Raji (cell line): ENCODE data around the gene RAC3.

Experiments
- POLR2A ChIP-seq: IDR thresholded peaks from 2 replicates; pipeline ENCODE4 v1.6.1; 2011; ENCODE audit warnings: low read depth, low read length, control low read depth; ENCODE audit not compliant: insufficient read depth

RAC3 gene

GRCh38 chr17:82023447-82024241 lies 7.8 kb upstream of the RAC3 start:
- TF ChIP-seq POLR2A, result peak; percentile 43

GRCh38 chr17:82024859-82025258 lies 6.6 kb upstream of the RAC3 start:
- TF ChIP-seq POLR2A, result no peak

GRCh38 chr17:82025401-82026107 lies 5.9 kb upstream of the RAC3 start:
- TF ChIP-seq POLR2A, result no peak

GRCh38 chr17:82028246-82028645 lies 3.2 kb upstream of the RAC3 start:
- no peak for TF ChIP-seq POLR2A

DNA sequence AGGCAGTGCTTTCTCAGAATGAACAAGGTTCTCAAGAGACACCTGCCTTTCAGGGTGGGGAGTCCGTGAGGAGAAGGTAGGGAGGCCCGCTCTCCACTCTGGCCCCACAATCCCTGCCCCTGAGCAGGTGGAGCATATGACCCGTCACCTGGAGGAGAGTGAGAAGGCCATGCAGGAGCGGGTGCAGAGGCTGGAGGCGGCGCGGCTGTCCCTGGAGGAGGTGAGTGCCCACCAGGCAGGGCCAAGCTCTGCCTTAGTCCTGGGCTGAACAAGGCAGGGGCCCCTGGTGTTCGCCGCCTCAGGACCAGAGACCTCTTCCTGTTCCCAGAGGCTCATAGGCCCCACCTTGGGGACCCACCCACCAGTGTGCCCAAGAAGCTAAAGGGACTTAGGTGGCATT lies 2.5 kb upstream of the RAC3 start:
- TF ChIP-seq POLR2A, result no peak

DNA sequence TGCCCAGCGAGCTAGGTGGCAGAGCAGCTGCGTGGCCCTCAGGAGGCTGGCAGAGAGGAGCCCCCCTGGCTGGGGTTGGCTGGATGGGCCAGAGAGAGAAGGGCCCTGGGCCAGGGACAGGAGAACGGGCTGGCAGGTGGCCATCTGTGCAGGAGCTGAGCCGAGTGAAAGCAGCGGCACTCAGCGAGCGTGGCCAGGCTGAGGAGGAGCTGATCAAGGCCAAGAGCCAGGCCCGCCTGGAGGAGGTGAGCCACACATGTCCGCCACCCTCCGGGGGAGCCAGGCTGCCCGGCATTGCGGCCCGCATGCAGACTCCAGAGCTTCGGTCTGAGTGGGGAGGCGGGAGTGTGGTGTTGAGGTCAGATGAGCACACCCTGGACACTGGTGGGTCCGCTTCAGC lies 2.1 kb upstream of the RAC3 start:
- TF ChIP-seq POLR2A, result no peak

DNA sequence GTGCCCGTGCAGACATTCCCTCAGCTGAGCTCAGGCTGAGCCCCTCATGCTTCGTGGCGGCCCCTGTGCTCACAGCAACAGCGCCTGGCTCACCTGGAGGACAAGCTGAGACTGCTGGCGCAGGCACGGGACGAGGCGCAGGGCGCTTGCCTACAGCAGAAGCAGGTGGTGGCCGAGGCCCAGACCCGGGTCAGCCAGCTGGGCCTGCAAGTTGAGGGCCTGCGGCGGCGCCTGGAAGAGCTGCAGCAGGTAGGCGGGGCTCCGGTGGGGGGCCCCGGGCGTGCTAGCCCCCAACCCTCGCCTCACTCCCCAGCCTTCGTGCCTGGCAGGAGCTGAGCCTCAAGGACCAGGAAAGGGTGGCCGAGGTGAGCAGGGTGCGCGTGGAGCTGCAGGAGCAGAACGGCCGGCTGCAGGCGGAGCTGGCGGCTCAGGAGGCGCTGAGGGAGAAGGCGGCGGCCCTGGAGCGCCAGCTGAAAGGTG lies 1.4 kb upstream of the RAC3 start:
- no peak for TF ChIP-seq POLR2A

DNA sequence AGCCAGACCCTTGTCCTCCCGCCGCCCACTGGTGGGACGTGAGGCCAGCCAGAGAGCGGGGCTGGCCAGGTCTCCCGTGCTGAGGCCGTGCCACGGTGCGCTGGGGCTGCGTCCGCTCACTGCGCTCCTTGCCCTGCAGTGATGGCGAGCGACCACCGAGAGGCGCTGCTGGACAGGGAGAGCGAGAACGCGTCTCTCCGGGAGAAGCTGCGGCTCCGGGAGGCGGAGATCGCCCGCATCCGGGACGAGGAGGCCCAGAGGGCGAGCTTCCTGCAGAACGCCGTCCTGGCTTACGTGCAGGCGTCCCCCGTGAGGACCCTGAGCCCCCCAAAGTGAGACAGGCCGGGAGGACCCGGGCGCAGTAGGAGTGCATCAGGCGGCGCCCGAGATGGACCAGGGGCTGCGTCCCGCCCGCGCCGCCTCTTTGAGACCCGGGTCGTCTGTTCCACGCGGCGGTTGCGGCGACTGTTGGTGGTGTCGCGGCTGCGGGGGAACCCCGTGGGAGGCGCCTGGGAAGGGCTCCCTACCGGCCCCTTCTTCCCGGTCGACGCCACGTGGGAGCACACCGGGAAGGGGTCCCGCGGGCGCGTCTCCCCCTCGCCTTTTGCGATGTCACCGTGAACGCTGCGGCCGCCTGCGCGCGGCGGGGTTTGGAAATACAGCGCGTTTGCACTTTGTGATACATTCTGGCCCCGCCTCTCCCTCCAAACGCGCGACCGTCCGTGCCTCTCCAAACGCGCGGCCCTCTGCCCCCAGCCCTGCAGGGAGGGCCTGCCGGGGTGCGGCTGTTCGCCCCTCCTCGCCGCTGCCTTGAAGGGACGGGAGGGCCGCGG lies 792 bp upstream of the RAC3 start:
- no peak for TF ChIP-seq POLR2A

- no peak for TF ChIP-seq POLR2A
These were observed 578 bp downstream of the RAC3 start for GRCh38 chr17:82031885-82032627.

DNA sequence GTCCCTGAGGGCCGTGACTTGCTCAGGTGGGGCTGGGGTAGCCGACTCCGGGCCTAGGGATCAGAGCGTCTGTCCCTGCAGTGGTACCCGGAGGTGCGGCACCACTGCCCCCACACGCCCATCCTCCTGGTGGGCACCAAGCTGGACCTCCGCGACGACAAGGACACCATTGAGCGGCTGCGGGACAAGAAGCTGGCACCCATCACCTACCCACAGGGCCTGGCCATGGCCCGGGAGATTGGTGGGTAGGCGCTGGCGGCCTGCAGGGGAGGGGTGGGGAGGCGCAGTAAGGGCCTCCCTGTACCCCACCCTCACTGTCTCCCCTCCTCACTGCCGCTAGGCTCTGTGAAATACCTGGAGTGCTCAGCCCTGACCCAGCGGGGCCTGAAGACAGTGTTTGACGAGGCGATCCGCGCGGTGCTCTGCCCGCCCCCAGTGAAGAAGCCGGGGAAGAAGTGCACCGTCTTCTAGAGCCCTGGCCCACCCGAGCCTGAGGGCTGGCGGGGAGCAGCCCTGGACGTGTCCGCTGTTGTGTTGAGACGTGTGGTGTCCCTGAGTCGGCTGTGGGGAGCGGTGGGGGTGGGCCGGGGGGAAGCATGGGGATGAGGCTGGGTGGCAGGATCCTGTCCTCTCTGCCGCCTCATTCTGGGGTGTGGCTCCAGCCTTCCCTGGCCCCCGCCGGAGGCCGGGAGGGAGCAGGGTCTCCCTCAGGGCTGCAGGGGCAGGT lies 2.0 kb downstream of the RAC3 start:
- TF ChIP-seq POLR2A, result no peak

DNA sequence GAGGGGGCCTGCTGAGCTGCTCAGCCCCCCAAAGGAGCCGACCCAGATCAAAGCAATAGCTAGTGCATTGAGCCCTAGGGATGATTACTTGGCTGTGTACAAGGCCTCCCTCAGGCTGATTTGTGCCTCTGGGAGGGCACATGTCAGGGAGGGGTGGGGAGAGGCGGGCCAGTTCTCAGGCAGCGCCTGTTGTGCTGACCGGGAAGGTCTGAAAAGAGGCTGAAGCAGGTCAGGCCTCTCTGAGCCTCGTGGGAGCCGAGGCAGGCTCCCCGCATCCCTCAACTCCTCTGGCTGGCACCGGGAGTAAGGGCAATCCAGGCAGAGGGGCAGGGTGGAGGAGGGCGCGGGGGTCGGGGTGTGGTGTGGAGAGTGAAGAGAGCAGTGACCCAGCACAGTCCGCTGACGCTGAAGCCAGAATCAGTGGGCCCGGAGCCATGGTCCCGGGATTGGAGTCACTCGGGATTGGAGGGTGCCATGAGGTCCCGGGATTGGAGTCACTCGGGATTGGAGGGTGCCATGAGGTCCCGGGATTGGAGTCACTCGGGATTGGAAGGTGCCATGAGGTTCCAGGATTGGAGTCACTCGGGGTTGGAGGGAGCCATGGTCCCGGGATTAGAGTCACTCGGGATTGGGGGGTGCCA lies 3.0 kb downstream of the RAC3 start:
- TF ChIP-seq POLR2A, result no peak

GRCh38 chr17:82035488-82035887 lies 4.0 kb downstream of the RAC3 start:
- TF ChIP-seq POLR2A, result no peak

DNA sequence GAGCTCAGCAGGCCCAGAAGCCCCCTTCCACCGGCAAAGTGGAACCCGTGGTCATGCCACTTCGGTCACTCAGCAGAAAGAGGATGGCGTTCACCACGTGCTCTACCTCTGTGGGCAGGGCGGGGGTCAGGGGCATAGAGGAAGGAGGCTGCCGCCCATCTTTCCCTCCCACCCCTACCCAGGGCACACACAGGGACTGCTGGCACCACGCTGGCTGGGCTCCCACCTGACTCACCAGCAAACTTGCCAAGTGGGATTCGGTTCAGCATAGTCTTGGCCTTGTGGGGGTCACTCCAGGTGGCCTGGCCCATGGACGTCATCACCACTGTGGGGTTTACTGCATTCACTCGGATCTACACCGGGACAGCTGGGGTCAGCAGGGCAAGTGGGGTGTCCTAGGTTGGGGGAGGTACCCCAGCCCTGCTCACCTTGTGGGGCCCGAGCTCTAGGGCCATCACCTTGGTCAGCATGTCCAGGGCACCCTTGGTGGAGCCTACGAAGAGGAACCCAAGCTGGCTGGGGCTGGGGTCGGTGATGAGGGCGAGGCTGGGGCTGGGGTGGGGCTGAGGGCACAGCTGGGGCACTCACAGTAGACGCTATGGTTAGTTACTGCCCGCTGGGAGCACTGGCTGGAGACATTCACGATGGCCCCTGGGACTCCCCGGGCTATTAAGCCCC lies 4.6 kb downstream of the RAC3 start:
- TF ChIP-seq POLR2A, result 0 out of 2 replicates have a peak, but pooled peaks have one; percentile 15
